HG03139 (cell line): ENCODE data around the gene COX19.

Source experiments
- ATAC-seq: cut with Tn5 transposase; IDR thresholded peaks from one replicate; pipeline ENCODE4 v1.9.1; 2021; ENCODE audit not compliant: unreplicated experiment

Gene COX19, protein sequence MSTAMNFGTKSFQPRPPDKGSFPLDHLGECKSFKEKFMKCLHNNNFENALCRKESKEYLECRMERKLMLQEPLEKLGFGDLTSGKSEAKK

DNA sequence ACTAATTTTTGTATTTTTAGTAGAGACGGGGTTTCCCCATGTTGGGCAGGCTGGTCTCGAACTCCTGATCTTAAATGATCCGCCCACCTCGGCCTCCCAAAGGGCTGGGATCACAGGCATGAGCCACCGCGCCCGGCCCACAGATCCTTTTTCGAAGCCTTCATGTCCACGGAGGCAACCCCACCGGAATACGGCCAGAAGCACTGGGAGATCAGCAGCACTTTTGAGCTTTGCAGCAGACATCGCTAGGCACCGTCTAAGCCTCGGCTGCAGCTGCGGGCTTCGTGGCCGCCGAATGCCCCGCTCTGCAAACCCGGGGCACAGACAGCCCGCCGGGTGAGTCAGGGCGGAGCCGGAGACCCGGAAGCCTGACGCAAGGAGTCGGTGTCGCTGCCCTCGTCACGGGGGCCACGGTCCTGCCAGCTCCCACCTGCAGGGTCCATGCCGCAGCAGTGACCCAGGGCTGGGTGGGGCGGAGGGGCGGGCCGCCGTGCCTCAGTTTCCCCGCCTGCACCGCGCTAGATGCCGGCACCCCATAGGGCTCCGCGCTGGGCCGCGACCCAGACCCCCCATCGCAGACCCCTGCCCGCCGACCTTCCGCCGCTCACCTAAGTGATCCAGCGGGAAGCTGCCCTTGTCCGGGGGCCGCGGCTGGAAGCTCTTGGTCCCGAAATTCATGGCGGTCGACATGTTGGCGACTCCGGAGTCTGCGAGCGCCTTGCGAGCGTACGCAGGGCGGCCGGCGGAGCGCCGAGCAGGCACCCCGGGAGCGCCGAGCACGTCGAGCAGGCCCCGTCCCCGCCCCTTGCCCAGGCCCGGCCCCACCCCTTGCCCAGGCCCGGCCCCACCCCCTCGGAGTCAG, at the start of gene COX19:
COX19 (minus strand) TSS at position 730 of the 862 bp plus-strand sequence; CDS start at position 690, 40 bp downstream.
- peak; percentile 58 for ATAC-seq

DNA sequence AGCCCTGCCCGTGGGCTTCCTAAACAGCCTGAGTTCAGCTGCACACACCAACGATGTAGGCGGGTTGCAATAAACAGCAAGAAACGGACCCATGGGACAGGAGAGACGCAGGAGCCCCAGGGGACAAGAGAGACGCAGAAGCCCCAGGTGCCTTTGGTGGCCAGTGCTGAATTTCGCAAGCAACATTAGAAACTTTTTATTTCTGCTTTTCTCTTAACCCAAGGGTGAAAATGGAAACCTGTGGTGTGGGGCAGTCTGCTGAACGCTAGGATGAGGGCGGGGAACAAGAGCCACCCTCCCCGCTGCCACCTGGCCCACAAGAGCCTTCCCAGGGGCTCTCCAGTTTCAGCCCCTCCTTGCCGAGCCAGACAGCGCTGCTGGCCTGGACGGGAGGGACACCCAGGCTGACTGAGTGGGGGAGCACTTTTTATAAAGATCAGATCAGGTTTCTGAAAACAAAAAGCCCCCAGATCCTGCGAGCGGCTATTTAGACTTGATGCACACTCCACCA, 49.0 kb upstream of the COX19 start:
- peak; percentile 46 for ATAC-seq

DNA sequence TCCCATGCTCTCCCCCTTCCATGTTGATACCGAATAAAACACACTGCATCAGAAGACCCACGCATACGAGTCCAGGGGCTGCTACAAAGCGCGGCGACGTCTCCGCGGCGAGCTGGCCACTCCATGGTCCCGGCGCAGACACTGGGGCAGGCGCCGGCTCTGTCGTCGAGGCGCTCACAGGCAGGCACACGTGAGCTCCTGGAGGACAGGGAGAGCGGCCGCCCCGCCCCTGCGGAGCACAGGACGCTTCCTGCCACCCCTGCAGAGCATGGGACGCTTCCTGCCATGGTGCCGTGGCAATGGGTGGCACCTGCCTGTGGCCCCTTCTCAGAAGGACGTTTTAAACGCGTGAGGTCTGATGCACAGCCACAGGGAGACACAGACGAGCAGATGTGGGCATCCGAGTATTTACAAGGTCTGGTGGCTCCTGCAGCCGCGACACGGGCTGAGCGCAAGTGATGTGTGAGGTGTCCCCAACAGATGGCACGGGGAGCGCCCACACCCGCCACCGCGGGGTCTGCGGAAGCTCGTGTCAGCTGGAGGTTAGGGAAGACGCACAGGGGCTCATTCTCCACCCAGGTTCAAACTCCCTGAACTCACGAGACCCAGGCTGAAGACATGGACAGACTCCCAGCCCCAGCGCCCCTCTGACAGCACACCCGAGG, 47.6 kb upstream of the COX19 start:
- no peak for ATAC-seq

DNA sequence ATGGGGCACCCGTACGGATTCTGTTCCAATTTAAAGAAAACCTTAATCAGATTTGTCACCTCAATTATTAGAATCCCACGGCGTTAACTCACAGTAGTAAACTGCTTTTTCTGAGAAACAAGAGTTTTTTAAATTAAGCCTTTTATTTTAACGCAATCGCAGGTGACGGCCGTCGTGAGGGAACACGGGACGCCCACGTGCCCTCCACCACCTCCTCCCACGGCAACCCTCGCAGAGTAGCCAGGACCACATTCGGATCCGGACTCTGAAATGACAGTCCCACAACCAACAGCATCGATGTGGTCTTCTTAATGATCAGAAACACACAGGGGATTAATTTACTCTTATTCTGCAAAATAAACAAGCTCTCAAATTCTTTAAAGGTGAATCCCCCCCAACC, 47.0 kb upstream of the COX19 start:
- no peak for ATAC-seq

DNA sequence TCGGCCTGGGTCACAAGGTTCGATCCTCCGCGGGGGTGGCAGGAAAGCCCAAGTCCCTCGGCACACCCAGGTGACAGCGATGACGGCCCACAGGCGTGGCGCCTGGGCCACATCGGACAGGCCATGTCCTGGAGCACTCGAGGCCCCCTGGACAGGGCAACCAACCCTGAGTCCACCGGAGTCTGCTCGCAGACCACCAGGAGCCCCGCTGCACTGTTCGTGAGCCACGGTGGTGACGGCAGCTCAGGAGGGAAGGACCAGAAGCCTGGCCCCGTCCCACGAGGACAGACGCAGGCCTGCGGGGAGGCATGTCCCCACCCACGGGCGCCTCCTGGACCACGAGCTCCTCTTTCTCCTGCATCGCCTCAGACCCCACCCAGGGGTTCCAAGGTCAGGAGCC, 46.6 kb upstream of the COX19 start:
- ATAC-seq = no peak

DNA sequence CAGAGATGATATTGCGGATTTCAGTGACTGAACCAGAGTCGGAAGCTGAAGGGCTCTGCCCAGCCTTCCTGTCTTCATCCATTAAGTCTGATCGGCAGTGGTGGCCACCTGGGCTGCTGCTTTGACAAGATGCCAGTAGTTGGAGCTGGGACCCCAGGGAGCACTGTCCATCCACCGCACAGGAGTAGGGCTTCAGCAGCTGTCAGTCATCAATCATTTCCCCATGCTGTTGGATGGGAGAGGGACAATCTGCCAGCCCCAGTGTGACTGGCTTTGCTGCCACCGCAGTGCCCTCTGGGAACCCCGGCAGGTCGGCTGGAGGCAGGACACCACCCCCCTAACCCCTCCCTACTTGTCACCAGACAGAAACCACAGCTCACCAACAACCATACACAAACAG, 46.0 kb upstream of the COX19 start:
- ATAC-seq = no peak

DNA sequence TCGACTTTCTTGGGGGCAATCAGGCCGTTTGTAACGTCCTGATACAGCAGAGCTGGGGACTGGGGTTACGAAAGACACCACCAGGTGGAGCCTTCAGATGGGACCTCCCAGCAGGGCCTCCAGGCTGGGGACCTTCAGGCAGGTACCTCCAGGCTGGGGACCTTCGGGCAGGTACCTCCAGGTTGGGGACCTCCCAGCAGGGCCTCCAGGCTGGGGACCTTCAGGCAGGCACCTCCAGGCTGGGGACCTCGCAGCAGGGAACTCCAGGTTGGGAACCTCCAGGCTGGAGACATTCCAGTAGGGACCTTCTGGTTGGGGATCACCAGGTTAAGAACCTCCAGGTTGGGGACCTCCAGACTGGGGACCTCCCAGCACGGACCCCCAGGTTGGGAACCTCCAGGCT, 45.5 kb upstream of the COX19 start:
- no peak for ATAC-seq

DNA sequence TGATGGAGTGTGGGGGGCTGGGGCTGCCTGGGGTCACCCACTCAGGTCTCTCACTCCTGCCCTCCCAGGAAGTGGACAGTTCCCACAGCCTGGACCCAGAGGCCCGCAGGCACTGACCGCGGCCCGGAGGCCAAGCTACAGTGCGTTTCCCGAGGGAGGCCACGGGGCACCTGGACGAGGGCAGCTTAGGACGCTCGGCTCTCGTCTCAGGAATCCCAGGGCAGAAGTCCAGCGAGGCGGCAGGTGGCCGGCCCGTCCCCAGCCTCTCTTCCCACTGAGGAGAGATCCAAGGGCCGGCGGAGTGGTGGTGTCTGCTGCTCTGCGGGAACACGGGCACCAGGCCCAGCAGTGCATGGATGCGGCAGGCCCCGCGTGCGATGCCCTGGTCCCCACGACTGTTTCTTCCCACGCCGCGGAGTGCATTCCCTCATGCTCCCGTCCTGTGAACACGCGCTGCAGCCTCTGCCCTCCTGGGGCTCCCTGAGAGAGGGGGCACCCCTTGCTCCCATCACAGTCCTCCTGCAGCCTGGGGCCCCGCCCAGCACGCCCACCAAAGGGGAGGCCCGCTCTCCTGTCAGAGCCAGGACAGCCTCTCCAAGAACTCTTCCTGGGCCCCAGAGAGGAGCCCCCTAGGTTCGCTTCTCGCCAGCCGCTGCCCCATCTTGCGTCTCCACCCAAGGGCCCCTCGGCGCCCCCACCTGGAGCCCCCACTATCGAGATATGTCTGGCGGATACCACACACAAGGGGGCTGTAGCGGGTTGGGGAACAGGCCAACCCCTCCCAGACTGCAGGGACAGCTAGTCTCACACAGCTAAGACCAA, 44.7 kb upstream of the COX19 start:
- no peak for ATAC-seq

DNA sequence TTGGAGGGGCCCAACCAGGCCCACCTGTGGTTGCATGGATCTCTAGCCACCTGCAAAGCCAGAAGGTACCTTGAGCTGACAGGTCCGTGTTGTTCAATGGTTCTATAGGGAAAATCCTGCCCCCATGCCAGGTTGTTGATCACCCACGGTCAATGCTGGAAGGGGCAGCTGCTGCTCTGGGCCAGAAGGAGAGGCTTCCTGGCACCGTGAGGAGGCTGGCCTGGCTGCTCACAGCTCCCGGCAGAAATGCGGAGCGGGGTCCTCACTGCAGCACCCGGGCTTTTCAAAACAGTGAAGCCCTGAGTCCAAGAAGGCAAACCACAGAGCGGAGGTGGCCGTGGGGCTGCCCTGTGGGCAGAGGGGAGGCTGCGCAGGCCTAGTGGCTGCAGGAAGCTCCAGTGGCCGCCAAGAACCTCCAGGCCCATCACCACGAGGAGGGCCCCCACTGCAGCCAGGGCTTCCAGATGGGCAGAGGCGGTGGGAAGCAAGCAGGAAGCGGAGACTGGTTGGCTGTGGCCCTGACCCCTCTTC, 44.0 kb upstream of the COX19 start:
- ATAC-seq = no peak

DNA sequence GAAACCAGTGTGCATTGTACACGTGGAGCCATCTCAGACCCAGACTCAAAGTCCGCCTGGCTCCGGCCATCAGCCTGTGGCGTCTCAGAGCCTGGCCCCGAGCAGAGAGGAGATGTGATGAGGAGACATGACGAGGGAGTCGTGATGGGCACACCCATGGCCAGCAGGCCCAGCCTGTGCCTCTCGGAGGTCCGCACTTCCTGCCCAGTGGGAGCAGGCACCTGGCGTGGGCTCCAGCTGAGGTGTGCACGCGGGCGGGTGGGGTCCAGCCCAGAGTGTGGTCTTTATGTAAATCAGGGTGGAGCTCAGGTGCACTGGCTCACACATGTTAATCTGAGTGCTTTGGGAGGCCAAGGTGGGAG, 43.0 kb upstream of the COX19 start:
- no peak for ATAC-seq

DNA sequence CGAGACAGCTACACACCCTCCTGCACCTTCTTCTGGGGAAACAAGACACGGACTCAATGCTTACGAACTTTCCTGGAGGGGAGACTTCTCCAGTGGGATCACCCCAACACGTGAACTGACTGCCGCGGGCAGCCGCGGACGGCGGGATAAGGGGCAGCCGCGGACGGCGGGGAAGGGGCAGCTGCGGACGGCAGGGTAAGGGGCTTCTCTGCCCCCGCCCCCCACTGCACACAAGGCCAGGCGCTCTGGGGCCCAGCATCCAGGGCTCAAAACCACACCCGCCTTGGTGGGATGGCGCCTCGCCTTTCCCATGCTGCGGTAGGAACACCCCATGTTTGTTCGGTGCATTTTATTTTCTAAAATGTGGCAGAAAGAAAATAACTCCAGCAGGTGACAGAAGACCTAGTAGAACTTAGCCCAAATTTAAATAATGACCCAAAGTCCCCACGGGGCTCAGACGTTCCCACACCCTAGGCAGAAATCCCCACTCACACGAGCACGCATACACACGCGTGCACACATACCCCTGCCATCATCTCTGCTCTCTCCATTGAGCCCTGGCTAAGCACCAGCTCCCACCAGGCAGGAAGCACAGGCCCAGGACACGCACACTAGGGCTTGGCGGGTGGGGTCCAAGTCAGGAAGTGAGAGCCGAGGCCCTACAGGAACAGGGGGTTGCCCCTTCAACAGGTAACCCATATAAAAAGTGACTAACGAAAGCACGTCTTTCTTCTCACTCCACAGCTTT, 42.4 kb upstream of the COX19 start:
- no peak for ATAC-seq

DNA sequence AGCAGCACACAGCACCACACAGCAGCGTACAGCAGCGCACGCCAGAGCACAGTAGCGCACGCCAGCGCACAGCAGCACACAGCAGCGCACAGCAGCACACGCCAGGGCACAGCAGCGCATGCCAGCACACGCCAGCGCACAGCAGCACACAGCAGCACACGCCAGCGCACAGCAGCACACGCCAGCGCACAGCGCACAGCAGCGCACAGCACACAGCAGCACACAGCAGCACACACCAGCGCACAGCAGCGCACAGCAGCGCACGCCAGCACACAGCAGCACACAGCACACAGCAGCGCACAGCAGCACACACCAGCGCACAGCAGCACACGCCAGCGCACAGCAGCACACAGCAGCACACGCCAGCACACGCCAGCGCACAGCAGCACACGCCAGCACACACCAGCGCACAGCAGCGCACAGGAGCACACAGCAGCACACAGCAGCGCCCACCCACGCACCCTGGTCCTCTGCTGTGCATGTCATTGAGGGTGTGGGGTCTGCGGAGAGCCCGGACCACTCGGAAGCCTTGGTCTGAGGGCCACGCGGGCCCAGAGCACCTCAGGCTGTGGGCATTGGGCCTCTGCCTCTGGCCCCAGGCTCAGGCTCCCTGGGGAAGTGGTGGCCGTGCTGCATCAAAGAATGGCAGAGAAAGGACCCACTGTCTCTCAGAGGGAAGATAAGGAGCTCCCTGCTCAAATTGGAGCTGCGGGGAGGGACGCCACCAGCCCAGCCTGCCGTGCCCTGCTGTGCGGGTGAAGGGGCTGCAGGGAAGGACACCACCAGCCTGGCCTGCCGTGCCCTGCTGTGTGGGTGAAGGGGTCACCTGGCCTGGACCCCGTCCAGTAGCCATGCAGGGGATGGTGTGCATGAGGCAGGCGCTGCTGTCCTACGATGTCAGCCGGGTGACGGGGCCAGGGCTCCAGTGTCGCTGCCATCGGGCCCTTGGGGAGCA, 41.5 kb upstream of the COX19 start:
- no peak for ATAC-seq

DNA sequence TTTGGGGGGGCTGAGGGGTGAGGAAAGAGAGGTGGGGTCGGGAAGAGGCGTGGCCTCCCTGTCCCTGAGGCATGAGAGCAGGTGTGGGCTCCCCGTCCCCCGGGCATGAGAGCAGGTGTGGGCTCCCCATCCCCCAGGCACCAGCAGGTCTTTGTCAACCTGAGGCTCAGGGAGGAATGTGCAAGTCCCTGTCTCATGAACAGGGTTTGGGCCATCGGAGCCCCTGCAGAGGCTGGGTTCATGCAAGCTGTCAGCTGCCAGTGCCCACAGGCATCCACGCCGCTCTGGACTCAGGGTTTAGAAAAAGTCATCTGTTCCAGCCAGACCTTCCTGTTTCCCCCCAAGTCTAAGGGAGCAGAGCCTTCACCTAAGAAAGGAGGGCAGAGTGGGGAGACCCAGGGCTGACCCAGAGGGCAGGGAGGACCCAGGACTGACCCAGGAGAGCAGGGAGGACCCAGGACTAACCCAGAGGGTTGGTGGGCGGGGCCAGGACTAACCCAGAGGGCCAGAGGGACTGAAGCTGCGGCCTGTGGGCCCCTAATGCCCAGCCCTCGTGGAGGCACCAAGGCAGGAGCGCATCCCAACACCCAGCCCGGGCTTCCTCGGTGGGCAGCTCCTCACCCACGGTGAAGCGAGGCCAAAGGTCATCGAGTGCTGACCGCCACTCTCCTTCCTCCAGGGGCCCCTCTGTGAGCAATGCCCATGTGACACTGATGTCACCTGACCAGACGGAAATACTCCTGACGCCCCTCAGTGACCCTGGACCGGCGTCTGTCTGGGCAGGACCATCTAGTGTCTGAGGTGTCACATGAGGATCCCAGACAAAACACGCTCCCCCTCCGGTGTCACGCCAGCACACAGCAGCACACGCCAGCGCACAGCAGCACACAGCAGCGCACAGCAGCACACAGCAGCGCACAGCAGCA, 40.1 kb upstream of the COX19 start:
- no peak for ATAC-seq

DNA sequence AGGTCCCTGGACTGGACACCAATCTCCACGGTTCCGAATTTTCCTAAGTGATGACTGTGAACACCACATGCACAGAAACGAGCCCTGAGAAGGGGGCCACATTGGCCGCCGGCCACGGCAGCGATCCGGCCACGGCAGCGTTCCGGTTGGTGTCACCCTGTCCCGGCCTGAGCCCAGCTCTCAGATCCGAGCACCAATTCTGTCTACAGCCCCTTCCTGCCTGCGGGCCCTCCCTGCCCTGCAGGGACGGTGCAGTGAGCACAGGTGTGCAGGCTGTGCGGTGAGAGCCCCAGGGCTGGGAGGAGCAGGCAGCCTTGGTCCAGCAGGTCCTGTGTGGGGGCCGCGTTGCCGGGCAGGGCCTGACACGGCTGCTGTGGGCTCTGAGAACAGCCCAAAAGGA, 39.3 kb upstream of the COX19 start:
- no peak for ATAC-seq

DNA sequence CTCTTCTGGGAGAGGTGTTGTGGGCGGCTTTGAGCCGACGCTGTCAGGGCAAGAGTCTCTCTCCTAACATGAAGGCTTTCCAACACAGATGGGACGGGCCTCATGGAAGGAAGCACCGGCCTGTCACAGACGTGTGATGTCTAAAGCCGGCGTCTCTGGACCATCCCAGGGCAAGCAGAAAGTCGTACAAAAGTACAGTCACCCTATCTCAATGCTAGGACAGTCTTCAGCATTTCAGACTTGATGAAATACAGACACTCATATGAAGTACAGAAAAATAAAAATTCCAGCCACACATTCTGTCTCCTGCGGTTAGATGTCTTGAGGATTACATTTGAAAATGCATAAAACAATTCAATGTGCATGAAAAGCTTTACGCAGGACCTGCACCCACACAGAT, 38.2 kb upstream of the COX19 start:
- ATAC-seq = no peak

DNA sequence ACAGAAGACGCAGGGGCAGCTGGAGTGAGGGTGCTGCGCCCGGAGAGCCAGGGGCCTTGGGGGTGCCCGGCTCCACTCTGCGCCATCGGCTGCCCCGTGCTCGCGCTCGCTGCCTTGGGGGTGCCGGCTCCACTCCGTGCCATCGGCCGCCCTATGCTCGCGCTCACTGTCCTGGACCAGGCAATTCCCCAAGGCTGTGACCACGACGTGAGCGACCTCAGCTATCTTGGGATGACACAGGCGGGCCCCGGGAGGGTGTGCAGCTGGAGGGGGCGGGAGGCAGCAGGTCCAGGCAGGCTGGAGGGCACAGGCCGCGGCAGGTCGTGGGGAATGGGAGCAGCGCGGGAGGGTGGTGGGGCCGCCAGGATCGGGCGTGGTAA, 37.4 kb upstream of the COX19 start:
- ATAC-seq = no peak

DNA sequence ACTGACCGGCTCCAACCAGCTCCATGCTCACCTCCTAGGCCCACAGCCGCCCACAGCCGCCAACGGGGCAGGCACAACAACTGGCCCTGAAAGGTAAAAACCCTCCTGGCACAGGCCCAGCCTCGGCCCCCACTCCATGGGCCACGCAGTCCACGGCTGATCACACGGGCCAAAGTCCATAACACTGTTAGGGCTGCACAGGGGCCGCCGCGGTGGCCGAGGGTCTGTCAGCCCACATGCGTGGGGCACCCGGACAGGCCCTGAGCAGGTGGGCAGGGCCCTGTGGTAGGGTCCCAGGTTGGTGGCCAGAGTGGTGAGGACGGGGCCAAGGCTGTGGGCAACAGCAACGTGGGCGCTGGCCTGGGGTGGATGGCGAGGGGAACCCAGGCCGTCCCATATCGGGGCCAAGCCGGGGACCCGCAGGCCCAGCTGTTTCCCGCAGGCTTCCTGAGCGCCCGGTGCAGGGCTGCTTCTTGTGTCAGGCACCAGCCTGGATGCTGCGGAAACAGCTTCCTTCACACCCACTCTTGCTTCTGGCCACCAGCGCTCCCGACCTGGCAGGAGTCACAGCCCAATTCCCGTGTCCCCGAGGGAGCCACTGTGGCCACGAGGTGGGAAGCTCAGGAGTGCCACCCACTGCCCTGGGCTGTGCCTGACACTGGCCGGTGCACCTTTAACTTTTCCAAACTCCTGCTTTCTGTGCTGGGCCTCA, 36.8 kb upstream of the COX19 start:
- no peak for ATAC-seq
